HG02943 (cell line): ENCODE data around the gene RASSF1.
A peak's percentile ranks its signal among the peaks of the same experiment; 100 is the strongest.

Experiments used
- ATAC-seq: cut with Tn5 transposase; IDR thresholded peaks from one replicate; pipeline ENCODE4 v1.9.1; 2021; ENCODE audit warnings: mild to moderate bottlenecking, low read depth, moderate library complexity; ENCODE audit not compliant: unreplicated experiment

Gene RASSF1

GRCh38 chr3:50303013-50303815, 37.4 kb downstream of the RASSF1 start, which contains the start of gene HYAL1:
Gene HYAL1, minus strand, starts transcription at chr3:50303574. Its CDS starts 618 bp downstream, at chr3:50302956.
- ATAC-seq = no peak

GRCh38 chr3:50302095-50303012, 38.3 kb downstream of the RASSF1 start:
- no peak for ATAC-seq

GRCh38 chr3:50300681-50301254, 39.9 kb downstream of the RASSF1 start:
- ATAC-seq = no peak

GRCh38 chr3:50299929-50300680, 40.5 kb downstream of the RASSF1 start:
- no peak for ATAC-seq

- no peak for ATAC-seq
Measured at GRCh38 chr3:50299638-50299928, 41.1 kb downstream of the RASSF1 start.

GRCh38 chr3:50298836-50299637, 41.6 kb downstream of the RASSF1 start, which contains the start of the genes HYAL3 and NAA80:
Gene HYAL3, minus strand, starts transcription at chr3:50299405. Its CDS starts 3,803 bp downstream, at chr3:50295602.
Gene NAA80, minus strand, starts transcription at chr3:50299405. Its CDS starts 1,942 bp downstream, at chr3:50297463.
- peak; percentile 75 for ATAC-seq

GRCh38 chr3:50297896-50298725, 42.5 kb downstream of the RASSF1 start:
- ATAC-seq = no peak

- ATAC-seq = no peak
Measured at GRCh38 chr3:50297384-50297775, 43.3 kb downstream of the RASSF1 start.

GRCh38 chr3:50296721-50297383, 43.8 kb downstream of the RASSF1 start:
- no peak for ATAC-seq

- ATAC-seq = no peak
Measured at GRCh38 chr3:50295553-50296431, 44.8 kb downstream of the RASSF1 start.

- ATAC-seq = no peak
Measured at GRCh38 chr3:50294492-50295403, 45.9 kb downstream of the RASSF1 start.

- ATAC-seq = no peak
Measured at GRCh38 chr3:50294089-50294488, 46.5 kb downstream of the RASSF1 start.

GRCh38 chr3:50293079-50293801, 47.4 kb downstream of the RASSF1 start:
- no peak for ATAC-seq

GRCh38 chr3:50292159-50293078, 48.2 kb downstream of the RASSF1 start, which contains the start of gene IFRD2:
Gene IFRD2, minus strand, starts transcription at chr3:50292429. Its CDS starts 155 bp downstream, at chr3:50292274.
- ATAC-seq = peak; percentile 87
